Stimulated activated CD4-positive, alpha-beta T cell treated with anti-CD3 and anti-CD28 coated beads, Interleukin-15, amount 100 ng/mL, for 1 hour (primary cell): ENCODE measurements around the gene RPL3.
"Not testable (repeated sequence)": the region's sequence is repeated elsewhere in the genome, so short reads cannot be mapped to it uniquely, and the experiment has no call there.

Experiments
- DNase-seq, 2 donors: peaks; one replicate each; pipeline ENCODE4 v3.0.0-alpha.2; 2020; ENCODE audit warnings: low read depth in 1 of 2, low spot score in 1 of 2

The RPL3 gene

GRCh38 chr22:39319284-39320022 is at the start of gene RPL3:
TSS of gene RPL3 (minus strand) at chr22:39319623. CDS start at chr22:39319597, 26 bp downstream.
- peak; percentile 96 to 97 for DNase-seq

DNA sequence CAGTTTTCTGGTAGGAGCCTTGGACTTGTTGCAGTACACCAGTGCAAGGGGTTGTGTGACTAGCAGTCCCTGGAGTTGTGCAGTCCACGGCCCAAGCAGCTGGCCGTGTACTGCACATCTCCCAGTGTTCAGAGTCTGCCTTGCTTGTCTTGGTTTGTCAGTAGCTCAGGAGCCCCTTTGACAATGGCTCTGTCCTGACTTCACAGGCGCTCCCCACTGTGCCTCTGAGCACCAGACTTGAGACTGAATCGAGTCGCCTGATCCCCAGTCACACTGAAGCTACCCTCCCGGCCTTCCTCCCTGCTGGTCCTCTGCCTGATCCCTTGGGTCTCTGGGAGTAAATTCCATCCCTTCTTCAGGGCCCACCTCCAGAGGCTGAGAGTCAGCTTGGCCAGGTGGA is 49.8 kb upstream of the RPL3 start:
- DNase-seq, result no peak

DNA sequence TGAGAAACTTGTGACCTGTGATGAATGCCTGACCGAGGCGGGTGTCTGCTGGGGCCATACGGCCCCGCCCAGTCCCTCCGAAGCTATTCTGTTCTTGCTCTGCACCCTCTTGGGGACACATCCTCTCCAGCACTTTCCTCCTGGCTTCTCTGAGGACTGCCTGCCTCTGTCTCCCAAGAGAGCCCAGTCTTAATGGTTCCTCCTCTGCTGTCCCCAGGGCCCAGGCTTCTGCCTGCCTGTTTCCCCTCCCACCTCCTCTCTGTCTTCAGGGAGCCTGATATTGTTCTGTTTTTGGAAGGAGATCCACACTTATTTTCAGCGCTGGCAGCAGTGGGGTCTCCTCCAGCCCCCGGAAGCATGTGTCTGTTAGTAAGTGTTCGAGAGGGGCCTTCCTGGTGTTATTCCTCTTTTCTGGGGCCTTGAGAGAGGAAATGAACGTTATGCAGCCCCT is 49.1 kb upstream of the RPL3 start:
- DNase-seq, result no peak

DNA sequence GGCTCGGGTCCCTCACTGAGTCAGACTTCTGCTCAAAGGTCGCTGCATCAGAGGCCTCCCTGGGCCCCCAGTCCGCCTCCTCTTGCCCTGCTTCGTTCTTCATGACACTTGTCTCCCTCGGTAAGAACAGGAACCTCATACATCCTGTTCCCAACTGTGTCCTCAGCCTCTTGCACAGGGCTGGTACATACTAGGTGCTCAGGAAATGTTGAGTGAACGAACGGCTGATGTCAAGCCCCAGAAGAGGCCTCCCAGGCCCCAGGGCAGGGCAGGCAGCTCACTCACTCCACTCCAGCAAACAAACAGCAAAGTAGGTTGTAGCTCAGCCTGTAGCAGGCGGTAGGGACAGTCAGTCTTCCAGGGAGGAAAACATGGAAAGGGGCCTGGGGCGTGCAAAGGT is 47.6 kb upstream of the RPL3 start:
- no peak for DNase-seq

- no peak for DNase-seq
Observed at GRCh38 chr22:39365492-39365780, 46.0 kb upstream of the RPL3 start.

DNA sequence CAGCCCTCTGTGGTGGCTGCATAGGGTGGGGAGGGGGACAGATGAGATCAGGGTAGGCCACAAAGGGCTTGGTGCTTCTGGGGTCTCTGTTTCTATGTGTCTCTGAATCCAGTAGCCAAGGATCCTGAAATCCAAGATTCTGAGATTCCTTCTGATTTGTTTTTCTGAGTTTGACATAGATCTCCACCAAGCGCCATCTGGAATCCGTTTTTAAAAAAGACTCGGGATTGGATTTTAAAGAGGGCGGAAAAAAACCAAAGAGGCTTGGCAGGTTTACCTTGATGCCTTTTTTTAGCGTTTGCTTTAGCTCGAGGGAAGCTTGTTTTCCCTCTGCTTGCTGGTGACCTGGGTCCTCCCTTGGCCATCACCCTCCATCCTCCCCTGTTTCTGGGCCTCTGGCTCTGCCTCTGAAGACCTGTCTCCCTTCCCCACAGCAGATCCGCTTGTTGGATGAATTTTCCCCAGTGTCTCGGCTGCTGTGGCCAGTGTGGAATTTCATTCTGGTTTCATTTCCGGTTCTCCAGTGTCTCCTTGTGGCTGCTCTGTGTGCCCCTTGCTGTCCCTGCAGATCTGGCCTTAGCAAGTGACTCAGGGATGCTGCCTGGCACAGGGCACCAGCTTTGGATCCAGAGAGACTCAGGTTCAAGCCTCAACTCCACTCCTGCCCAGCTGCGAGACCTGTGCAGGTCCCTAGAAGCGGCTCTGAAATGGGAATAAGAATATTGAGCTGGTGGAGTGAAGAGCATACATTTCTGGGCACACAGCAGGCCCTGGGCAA is 45.5 kb upstream of the RPL3 start:
- DNase-seq, result no peak

- DNase-seq, result no peak
Observed at GRCh38 chr22:39363751-39364515, 44.5 kb upstream of the RPL3 start.

DNA sequence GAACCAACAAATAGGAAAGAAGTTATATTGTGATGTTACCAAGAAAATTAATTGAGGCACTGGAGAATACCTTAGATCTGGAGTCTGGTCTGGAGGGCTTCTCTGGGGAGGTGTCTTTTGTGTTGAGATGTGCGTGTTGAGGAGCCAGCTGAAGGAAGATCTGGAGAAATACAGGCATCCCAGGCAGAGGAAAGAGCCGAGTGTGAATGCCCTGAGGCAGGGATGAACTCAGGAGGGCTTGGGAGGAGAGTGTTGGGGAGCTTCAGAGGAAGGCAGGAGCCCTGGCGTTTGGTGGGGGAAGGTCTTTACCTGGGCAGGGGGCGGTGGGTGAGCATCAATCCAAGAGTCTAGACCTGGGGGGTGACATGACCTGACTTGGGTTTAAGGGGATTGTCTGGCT is 43.5 kb upstream of the RPL3 start:
- no peak for DNase-seq

DNA sequence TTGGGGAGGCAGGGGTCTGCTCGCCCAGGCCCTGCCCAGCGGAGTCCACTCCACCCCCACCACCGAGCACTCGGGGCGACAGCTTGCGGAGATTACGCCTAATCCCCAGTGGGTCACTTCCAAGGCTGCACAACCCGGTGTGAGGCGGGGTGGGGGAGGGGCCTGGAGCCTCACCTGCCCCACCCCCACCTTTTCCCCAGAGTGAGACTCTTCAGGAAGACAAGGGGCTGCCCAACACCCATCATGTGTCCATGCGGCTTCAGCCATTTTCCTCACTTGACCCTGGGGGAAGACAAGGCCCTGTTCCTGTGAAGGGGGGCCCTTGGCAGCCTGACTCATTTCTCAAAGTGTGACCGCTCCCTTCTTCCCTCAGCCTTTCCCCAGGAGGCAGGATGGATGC is 42.8 kb upstream of the RPL3 start:
- DNase-seq, result no peak

GRCh38 chr22:39361496-39361895 is 42.1 kb upstream of the RPL3 start:
- DNase-seq, result no peak

GRCh38 chr22:39360674-39361413 is 41.4 kb upstream of the RPL3 start:
- no peak for DNase-seq

GRCh38 chr22:39360242-39360641 is 40.8 kb upstream of the RPL3 start:
- no peak for DNase-seq

- DNase-seq, result no peak
Observed at GRCh38 chr22:39359659-39360195, 40.3 kb upstream of the RPL3 start.

- DNase-seq, result not testable (repeated sequence)
Observed at GRCh38 chr22:39358197-39358596, 38.8 kb upstream of the RPL3 start.

DNA sequence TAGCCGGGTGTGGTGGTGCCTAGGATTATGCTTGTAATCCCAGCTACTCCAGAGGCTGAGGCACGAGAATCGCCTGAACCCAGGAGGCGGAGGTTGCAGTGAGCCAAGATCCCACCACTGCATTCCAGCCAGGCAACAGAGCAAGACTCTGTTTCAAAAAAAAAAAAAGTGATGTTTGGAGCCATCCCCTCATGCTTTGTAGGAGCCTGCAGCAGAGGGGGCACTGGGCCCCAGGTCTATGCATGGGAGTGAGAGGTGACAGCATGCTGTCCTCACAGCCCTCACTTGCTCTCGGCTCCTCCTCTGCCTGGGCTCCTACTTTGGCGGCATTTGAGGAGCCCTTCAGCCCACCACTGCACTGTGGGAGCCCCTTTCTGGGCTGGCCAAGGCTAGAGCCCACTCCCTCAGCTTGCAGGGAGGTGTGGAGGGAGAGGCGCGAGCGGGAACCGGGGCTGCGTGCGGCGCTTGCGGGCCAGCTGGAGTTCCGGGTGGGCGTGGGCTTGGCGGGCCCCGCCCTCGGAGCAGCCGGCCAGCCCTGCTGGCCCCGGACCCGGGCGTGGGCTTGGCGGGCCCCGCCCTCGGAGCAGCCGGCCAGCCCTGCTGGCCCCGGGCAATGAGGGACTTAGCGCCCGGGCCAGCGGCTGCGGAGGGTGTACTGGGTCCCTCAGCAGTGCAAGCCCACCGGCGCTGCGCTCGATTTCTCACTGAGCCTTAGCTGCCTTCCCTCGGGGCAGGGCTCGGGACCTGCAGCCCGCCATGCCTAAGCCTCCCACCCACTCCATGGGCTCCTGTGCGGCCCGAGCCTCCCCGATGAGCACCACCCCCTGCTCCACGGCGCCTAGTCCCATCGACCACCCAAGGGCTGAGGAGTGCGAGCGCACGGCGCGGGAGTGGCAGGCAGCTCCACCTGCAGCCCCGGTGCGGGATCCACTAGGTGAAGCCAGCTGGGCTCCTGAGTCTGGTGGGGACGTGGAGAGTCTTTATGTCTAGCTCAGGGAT is 38.0 kb upstream of the RPL3 start:
- DNase-seq, result not testable (repeated sequence)

DNA sequence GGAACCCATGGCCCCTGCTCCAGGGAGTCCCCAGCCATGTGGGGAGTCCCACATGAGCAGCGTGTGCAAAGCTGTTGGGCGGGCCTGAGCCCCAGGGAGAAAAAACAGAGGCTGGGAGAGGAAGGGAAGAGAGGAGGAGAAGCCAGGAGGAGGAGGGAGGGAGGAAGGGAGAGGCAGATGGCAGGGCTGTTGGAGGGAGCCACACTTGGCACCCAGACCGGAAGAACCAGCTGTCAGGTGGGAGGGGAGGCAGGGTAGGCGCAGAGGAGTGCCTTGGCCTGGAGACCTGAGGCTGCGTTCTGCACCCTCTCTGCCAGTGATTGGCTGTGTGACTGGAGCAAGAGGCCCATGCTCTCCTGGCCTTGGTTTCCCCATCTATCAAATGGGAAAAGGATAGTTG is 37.0 kb upstream of the RPL3 start:
- no peak for DNase-seq

DNA sequence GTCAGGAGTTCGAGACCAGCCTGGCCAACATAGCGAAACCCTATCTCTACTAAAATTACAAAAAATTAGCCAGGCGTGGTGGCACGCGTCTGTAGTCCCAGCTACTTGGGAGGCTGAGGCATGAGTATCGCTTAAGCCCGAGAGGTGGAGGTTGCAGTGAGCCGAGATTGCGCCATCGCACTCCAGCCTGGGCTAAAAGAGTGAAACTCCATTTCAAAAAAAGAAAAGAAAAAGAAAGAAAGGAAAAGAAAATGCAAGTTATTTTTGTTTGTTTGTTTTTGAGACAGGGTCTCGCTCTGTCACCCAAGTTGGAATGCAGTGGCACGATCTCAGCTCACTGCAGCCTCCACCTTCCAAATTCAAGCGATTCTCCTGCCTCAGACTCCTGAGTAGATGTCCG is 36.4 kb upstream of the RPL3 start:
- DNase-seq, result not testable (repeated sequence)

- DNase-seq, result no peak
Observed at GRCh38 chr22:39355080-39355479, 35.7 kb upstream of the RPL3 start.

GRCh38 chr22:39353346-39353745 is 33.9 kb upstream of the RPL3 start:
- no peak for DNase-seq
